A549 (cell line): Measurements from ENCODE around the gene LRRC9. TPM values are rescaled to one million over a fixed set of nuclear protein-coding genes. Genes with fewer than 3 reads are reported as not detected.

Experiments used
- ATAC-seq, 2 experiments: fragments of 200-7000 bp in 1 of 2; fragments of >200 bp in 1 of 2; cut with Nextera tagmentation in 1 of 2; cut with Tn5 transposase in 1 of 2; 3 replicates each; pipeline versions ENCODE4 v1.8.0 to v1.9.1; 2018 to 2020; ENCODE audit warnings: mild to moderate bottlenecking in 1 of 2, moderate library complexity in 1 of 2
- CTCF ChIA-PET: fragments of 300-600 bp; sonication (Branson Sonifier 250); formaldehyde crosslinking; extraction: SDS; loops from one replicate; lab custom pipeline; 2021; ENCODE audit warnings: antibody characterized with exemption, inconsistent platforms; lab: Yijun Ruan, JAX
- POLR2A ChIA-PET: fragments of 350-600 bp; formaldehyde crosslinking; extraction: SDS; loops from one replicate; lab custom pipeline; 2021; ENCODE audit warnings: antibody characterized with exemption, inconsistent platforms; lab: Yijun Ruan, JAX
- DNase-seq, 2 experiments: peaks; one replicate each; pipeline versions ENCODE4 v3.0.0 to v3.0.0-alpha.2; 2011 to 2016; ENCODE audit warnings: low read depth in 1 of 2, low spot score in 1 of 2
- FAIRE-seq: peaks from 2 replicates; lab custom pipeline; 2011; peaks lifted over from hg19 to GRCh38; lab: Jason Lieb, UNC
- H3K27ac ChIP-seq, 2 experiments: fragments of >200 bp; sonication (Bioruptor Twin); formaldehyde crosslinking; 3 replicates each; pipeline ENCODE4 v1.5.1; 2016 to 2017
- H3K4me1 ChIP-seq: fragments of >200 bp; sonication (Bioruptor Twin); formaldehyde crosslinking; 3 replicates; pipeline ENCODE4 v1.6.1; 2016
- H3K4me2 ChIP-seq: fragments of >200 bp; sonication (Bioruptor Twin); formaldehyde crosslinking; 3 replicates; pipeline ENCODE4 v1.6.1; 2016
- H3K4me3 ChIP-seq: fragments of >200 bp; sonication (Bioruptor Twin); formaldehyde crosslinking; 3 replicates; pipeline ENCODE4 v1.5.1; 2016
- H3K9me3 ChIP-seq: fragments of >200 bp; sonication (Bioruptor Twin); formaldehyde crosslinking; 3 replicates; pipeline ENCODE4 v1.6.1; 2016
- BHLHE40 ChIP-seq: IDR thresholded peaks from 2 replicates; pipeline ENCODE4 v1.6.1; 2012; ENCODE audit warnings: low read depth, low read length, inconsistent platforms
- CBX2 ChIP-seq: fragments of 200-600 bp; sonication (generic); IDR thresholded peaks from 2 replicates; pipeline ENCODE4 v1.6.1; 2016; ENCODE audit warnings: low read depth, mild to moderate bottlenecking, borderline replicate concordance
- ESRRA ChIP-seq: fragments of 150-350 bp; IDR thresholded peaks from 2 replicates; pipeline ENCODE4 v1.6.1; 2014; ENCODE audit warnings: mild to moderate bottlenecking, low read length, borderline replicate concordance
- GATA3 ChIP-seq: IDR thresholded peaks from 2 replicates; pipeline ENCODE4 v1.6.1; 2012; ENCODE audit warnings: borderline replicate concordance
- HDAC2 ChIP-seq: fragments of 200-600 bp; sonication (generic); IDR thresholded peaks from 2 replicates; pipeline ENCODE4 v1.6.1; 2016
- HOXB5 ChIP-seq: fragments of 250-450 bp; sonication (Bioruptor Pico); IDR thresholded peaks from 2 replicates; pipeline ENCODE4 v1.5.0; 2020; ENCODE audit warnings: mild to moderate bottlenecking, moderate library complexity
- JUN ChIP-seq, 2 experiments: fragments of >200 bp; sonication (Bioruptor Twin); formaldehyde crosslinking; IDR thresholded peaks; 2 replicates in 1 of 2; 3 replicates in 1 of 2; pipeline ENCODE4 v1.6.1; 2016 to 2017
- JUNB ChIP-seq: fragments of >200 bp; sonication (Bioruptor Twin); formaldehyde crosslinking; IDR thresholded peaks from 2 replicates; pipeline ENCODE4 v1.6.1; 2016
- KDM1A ChIP-seq: fragments of 200-600 bp; sonication (generic); IDR thresholded peaks from 2 replicates; pipeline ENCODE4 v1.6.1; 2016; ENCODE audit warnings: low read depth, mild to moderate bottlenecking
- KDM5A ChIP-seq: fragments of 200-600 bp; sonication (generic); IDR thresholded peaks from 2 replicates; pipeline ENCODE4 v1.6.1; 2016; ENCODE audit warnings: antibody characterized with exemption, mild to moderate bottlenecking
- NPAS2 ChIP-seq: fragments of 250-450 bp; sonication (Bioruptor Pico); IDR thresholded peaks from 2 replicates; pipeline ENCODE4 v1.8.0; 2022; ENCODE audit warnings: mild to moderate bottlenecking, moderate library complexity, borderline replicate concordance
- PHF8 ChIP-seq: fragments of 200-600 bp; sonication (generic); IDR thresholded peaks from 2 replicates; pipeline ENCODE4 v1.6.1; 2016; ENCODE audit warnings: low read depth, mild to moderate bottlenecking, antibody characterized with exemption, moderate library complexity, borderline replicate concordance
- RAD21 ChIP-seq, 2 experiments: fragments of >200 bp in 1 of 2; sonication (Bioruptor Twin) in 1 of 2; formaldehyde crosslinking in 1 of 2; IDR thresholded peaks in 1 of 2; conservative IDR thresholded peaks in 1 of 2; 2 replicates in 1 of 2; 3 replicates in 1 of 2; pipeline ENCODE4 v1.6.1; 2012 to 2018; ENCODE audit warnings: inconsistent platforms in 1 of 2
- RARB ChIP-seq: fragments of 250-450 bp; sonication (Bioruptor Pico); IDR thresholded peaks from 2 replicates; pipeline ENCODE4 v1.8.0; 2021; ENCODE audit warnings: mild to moderate bottlenecking, moderate library complexity
- SMC3 ChIP-seq: fragments of >200 bp; sonication (Bioruptor Twin); formaldehyde crosslinking; IDR thresholded peaks from 3 replicates; pipeline ENCODE4 v1.6.1; 2018; ENCODE audit warnings: inconsistent platforms
- SREBF2 ChIP-seq: fragments of 450-650 bp; IDR thresholded peaks from 2 replicates; pipeline ENCODE4 v1.6.1; 2014; ENCODE audit warnings: mild to moderate bottlenecking, moderate library complexity
- TFCP2L1 ChIP-seq: fragments of 250-450 bp; sonication (Bioruptor Pico); IDR thresholded peaks from 2 replicates; pipeline ENCODE4 v1.5.0; 2021; ENCODE audit warnings: mild to moderate bottlenecking
- TP53 ChIP-seq: fragments of 250-450 bp; sonication (Bioruptor Pico); IDR thresholded peaks from 2 replicates; pipeline ENCODE4 v1.5.0; 2021; ENCODE audit warnings: mild to moderate bottlenecking, moderate library complexity
- ZFP36 ChIP-seq: fragments of 450-650 bp; IDR thresholded peaks from 2 replicates; pipeline ENCODE4 v1.6.1; 2014; ENCODE audit warnings: borderline replicate concordance; ENCODE audit not compliant: partially characterized antibody
- ZSCAN20 ChIP-seq: fragments of 250-450 bp; sonication (Bioruptor Pico); IDR thresholded peaks from 2 replicates; pipeline ENCODE4 v1.8.0; 2022; ENCODE audit warnings: mild to moderate bottlenecking, moderate library complexity
- WGBS: methylation state at CpG from one replicate; pipeline ENCODE4 v1.1.6; 2017; ENCODE audit errors: missing lambda C conversion rate; 5-methylcytosine and 5-hydroxymethylcytosine counted together
- polyA plus RNA-seq, 4 experiments: library from polyadenylated mRNA; depleted of rRNA in 3 of 4; stranded (reverse); fragments of >200 nt; fragmentation: RNase III in 1 of 4; extraction: RNeasy Plus Mini Kit Qiagen cat#74134 plus additional on column Dnase treatment in 1 of 4; gene quantifications; 2 replicates in 3 of 4; 3 replicates in 1 of 4; pipeline ENCODE4 v1.2.3, GENCODE V29; 2011 to 2017
- TF ChIP-seq, protein P1 (sequence below): fragments of >200 bp; sonication (Bioruptor Twin); formaldehyde crosslinking; IDR thresholded peaks from 2 replicates; pipeline ENCODE4 v1.6.1; 2016
- TF ChIP-seq, protein P2 (sequence below): fragments of 250-450 bp; sonication (Bioruptor Pico); IDR thresholded peaks from 2 replicates; pipeline ENCODE4 v1.5.0; 2021; ENCODE audit warnings: mild to moderate bottlenecking, moderate library complexity, borderline replicate concordance
- TF ChIP-seq, protein P3 (sequence below): IDR thresholded peaks from 2 replicates; pipeline ENCODE4 v1.6.1; 2012
- TF ChIP-seq, protein P4 (sequence below): fragments of >200 bp; sonication (Bioruptor Twin); formaldehyde crosslinking; IDR thresholded peaks from 3 replicates; pipeline ENCODE4 v1.5.1; 2016

The LRRC9 gene
- polyA plus RNA-seq, 2 of the 4 experiments (the other 2 are of a cell fraction): not detected

DNA sequence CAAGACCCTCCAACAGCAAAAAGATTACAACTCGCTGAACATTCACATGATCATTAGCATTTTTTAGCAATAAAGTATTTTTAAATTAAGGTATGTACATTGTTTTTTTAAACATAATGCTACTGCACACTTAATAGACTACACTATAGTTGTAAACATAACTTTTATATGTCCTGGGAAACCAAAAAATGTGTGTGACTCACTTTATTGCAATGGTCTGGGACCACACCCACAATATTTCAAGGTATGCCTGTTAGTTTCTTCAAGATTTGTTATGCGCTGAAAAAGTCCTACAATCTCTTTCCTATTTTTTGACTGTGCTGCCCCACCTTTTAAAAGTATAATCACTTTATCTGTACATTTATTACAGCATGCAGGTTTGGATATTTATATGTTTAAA lies 141.4 kb downstream of the LRRC9 start:
- TF ChIP-seq NPAS2 (CRISPR knock-in tag) (no peak), HDAC2 (no peak), RARB (CRISPR knock-in tag) (no peak), PHF8 (no peak), ESRRA (no peak), KDM1A (no peak), KDM5A (no peak), TFCP2L1 (CRISPR knock-in tag) (no peak)
- TF ChIP-seq, protein P1, sequence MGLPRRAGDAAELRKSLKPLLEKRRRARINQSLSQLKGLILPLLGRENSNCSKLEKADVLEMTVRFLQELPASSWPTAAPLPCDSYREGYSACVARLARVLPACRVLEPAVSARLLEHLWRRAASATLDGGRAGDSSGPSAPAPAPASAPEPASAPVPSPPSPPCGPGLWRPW: no peak
- TF ChIP-seq, protein P2, sequence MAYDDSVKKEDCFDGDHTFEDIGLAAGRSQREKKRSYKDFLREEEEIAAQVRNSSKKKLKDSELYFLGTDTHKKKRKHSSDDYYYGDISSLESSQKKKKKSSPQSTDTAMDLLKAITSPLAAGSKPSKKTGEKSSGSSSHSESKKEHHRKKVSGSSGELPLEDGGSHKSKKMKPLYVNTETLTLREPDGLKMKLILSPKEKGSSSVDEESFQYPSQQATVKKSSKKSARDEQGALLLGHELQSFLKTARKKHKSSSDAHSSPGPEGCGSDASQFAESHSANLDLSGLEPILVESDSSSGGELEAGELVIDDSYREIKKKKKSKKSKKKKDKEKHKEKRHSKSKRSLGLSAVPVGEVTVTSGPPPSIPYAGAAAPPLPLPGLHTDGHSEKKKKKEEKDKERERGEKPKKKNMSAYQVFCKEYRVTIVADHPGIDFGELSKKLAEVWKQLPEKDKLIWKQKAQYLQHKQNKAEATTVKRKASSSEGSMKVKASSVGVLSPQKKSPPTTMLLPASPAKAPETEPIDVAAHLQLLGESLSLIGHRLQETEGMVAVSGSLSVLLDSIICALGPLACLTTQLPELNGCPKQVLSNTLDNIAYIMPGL (CRISPR knock-in tag): no peak
- H3K9me3 ChIP-seq: 0 out of 3 replicates have a peak, but pooled peaks cover 3% of the 10 kb centered on the region
- ChIA-PET POLR2A (no interaction called here), CTCF (interaction anchor here (1.8 to 2.2 kb wide), 4 partner anchors 96 to 126 kb away, joined by 5 to 22 read pairs (median 8); partner anchors contain the start of gene DHRS7)
- WGBS: 53% methylated on average over 2 of the region's 2 CpGs
- no peak overlapping the region for H3K4me2 ChIP-seq
- FAIRE-seq: no peak
- H3K4me1 ChIP-seq: no peaks in the 10 kb centered on the region
- H3K27ac ChIP-seq: no peak overlapping the region
- DNase-seq: no peak
- no peak for ATAC-seq
- no peak overlapping the region for H3K4me3 ChIP-seq

- peak; percentile 54 to 67; a peak in 4 of 6 replicates for ATAC-seq
- peak; percentile 81 for TF ChIP-seq SMC3
- TF ChIP-seq ZSCAN20: no peak
- TF ChIP-seq RAD21 (conservative IDR thresholded peaks at IDR 0.05 in 1 of 2, IDR thresholded peaks at IDR 0.05 in 1 of 2): peak; percentile 79 to 83
- TF ChIP-seq, protein P3, sequence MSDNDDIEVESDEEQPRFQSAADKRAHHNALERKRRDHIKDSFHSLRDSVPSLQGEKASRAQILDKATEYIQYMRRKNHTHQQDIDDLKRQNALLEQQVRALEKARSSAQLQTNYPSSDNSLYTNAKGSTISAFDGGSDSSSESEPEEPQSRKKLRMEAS: no peak
- TF ChIP-seq BHLHE40: no peak
- TF ChIP-seq, protein P4, sequence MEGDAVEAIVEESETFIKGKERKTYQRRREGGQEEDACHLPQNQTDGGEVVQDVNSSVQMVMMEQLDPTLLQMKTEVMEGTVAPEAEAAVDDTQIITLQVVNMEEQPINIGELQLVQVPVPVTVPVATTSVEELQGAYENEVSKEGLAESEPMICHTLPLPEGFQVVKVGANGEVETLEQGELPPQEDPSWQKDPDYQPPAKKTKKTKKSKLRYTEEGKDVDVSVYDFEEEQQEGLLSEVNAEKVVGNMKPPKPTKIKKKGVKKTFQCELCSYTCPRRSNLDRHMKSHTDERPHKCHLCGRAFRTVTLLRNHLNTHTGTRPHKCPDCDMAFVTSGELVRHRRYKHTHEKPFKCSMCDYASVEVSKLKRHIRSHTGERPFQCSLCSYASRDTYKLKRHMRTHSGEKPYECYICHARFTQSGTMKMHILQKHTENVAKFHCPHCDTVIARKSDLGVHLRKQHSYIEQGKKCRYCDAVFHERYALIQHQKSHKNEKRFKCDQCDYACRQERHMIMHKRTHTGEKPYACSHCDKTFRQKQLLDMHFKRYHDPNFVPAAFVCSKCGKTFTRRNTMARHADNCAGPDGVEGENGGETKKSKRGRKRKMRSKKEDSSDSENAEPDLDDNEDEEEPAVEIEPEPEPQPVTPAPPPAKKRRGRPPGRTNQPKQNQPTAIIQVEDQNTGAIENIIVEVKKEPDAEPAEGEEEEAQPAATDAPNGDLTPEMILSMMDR: peak; percentile 68
- TF ChIP-seq GATA3: no peak
- H3K4me2 ChIP-seq: no peak overlapping the region
- no peak overlapping the region for H3K4me3 ChIP-seq
- no peak overlapping the region for H3K27ac ChIP-seq
- ChIA-PET CTCF (interaction anchor here (0.6 to 4.5 kb wide), 16 partner anchors 9 to 401 kb away, joined by 3 to 46 read pairs (median 5); partner anchors contain the start of gene DHRS7), POLR2A (no interaction called here)
- peak; percentile 3 to 51 for DNase-seq
- peak; percentile 76 for FAIRE-seq
- 0 out of 3 replicates have a peak, but pooled peaks cover 3% of the 10 kb centered on the region for H3K9me3 ChIP-seq
- H3K4me1 ChIP-seq: no peaks in the 10 kb centered on the region
Observed at GRCh38 chr14:60064491-60065072, 144.6 kb downstream of the LRRC9 start.

GRCh38 chr14:60067882-60068281 lies 147.9 kb downstream of the LRRC9 start:
- ChIA-PET CTCF (interaction anchor here (1.1 to 4.5 kb wide), 4 partner anchors 97 to 494 kb away, joined by 3 to 46 read pairs (median 24); partner anchors contain the start of gene DHRS7), POLR2A (no interaction called here)
- 79% methylated on average over 1 of the region's 1 CpG for WGBS
- no peak overlapping the region for H3K4me2 ChIP-seq
- TF ChIP-seq HDAC2 (no peak), TP53 (CRISPR knock-in tag) (no peak), BHLHE40 (no peak), GATA3 (no peak), CBX2 (no peak), ZFP36 (no peak), JUN (IDR thresholded peaks at IDR 0.05) (no peak), SMC3 (no peak), JUNB (no peak), NPAS2 (CRISPR knock-in tag) (no peak), SREBF2 (no peak), HOXB5 (CRISPR knock-in tag) (no peak), ESRRA (no peak)
- TF ChIP-seq, protein P1: no peak
- TF ChIP-seq, protein P2 (CRISPR knock-in tag): no peak
- no peak overlapping the region for H3K4me3 ChIP-seq
- FAIRE-seq (no peak), DNase-seq (no peak), ATAC-seq (no peak)
- H3K9me3 ChIP-seq: no peaks in the 10 kb centered on the region
- no peaks in the 10 kb centered on the region for H3K4me1 ChIP-seq
- no peak overlapping the region for H3K27ac ChIP-seq
